Neural progenitor cell (in vitro differentiated cells): Measurements from ENCODE around the gene RCC2. TPM values are rescaled to one million over a fixed set of nuclear protein-coding genes. Genes with fewer than 3 reads are reported as not detected.

Source experiments
- DNase-seq: peaks from one replicate; pipeline ENCODE4 v3.0.0-alpha.2; 2016; ENCODE audit warnings: low spot score
- H2AFZ ChIP-seq: fragments of 200-600 bp; sonication (generic); replicated peaks from 2 replicates; pipeline ENCODE4 v1.6.1; 2016; ENCODE audit warnings: antibody characterized with exemption
- H3F3A ChIP-seq: fragments of 200-600 bp; sonication (generic); 2 replicates; pipeline ENCODE4 v1.6.1; 2016; ENCODE audit warnings: antibody characterized with exemption, low read depth
- H3K27ac ChIP-seq: fragments of 200-600 bp; sonication (generic); 2 replicates; pipeline ENCODE4 v1.5.1; 2016; ENCODE audit warnings: mild to moderate bottlenecking
- H3K27me3 ChIP-seq: fragments of 200-600 bp; sonication (generic); 2 replicates; pipeline ENCODE4 v1.6.1; 2016; ENCODE audit warnings: mild to moderate bottlenecking, moderate library complexity
- H3K36me3 ChIP-seq: fragments of 200-600 bp; sonication (generic); 2 replicates; pipeline ENCODE4 v1.5.1; 2016
- H3K4me1 ChIP-seq: fragments of 200-600 bp; sonication (generic); 2 replicates; pipeline ENCODE4 v1.6.1; 2016; ENCODE audit warnings: mixed run types
- H3K4me2 ChIP-seq: fragments of 200-600 bp; sonication (generic); 2 replicates; pipeline ENCODE4 v1.6.1; 2016
- H3K4me3 ChIP-seq: fragments of 200-600 bp; sonication (generic); 2 replicates; pipeline ENCODE4 v1.5.1; 2016
- H3K79me2 ChIP-seq: fragments of 200-600 bp; sonication (generic); 2 replicates; pipeline ENCODE4 v1.6.1; 2016; ENCODE audit warnings: low read depth
- H3K9ac ChIP-seq: fragments of 200-600 bp; sonication (generic); 2 replicates; pipeline ENCODE4 v1.6.1; 2016
- H3K9me3 ChIP-seq: fragments of 200-600 bp; sonication (generic); 2 replicates; pipeline ENCODE4 v1.5.1; 2016; ENCODE audit warnings: low read depth
- H4K20me1 ChIP-seq: fragments of 200-600 bp; sonication (generic); 2 replicates; pipeline ENCODE4 v1.6.1; 2016; ENCODE audit warnings: low read depth
- H3K27ac Mint-ChIP-seq: 3 replicates; pipeline ENCODE4 v1.8.0; 2021; ENCODE audit warnings: mixed read lengths
- H3K27me3 Mint-ChIP-seq: 2 replicates; pipeline ENCODE4 v1.8.0; 2022; ENCODE audit warnings: low read depth, mild to moderate bottlenecking, inconsistent platforms, moderate library complexity, mixed read lengths; ENCODE audit not compliant: insufficient read depth
- H3K36me3 Mint-ChIP-seq: 3 replicates; pipeline ENCODE4 v1.8.0; 2021; ENCODE audit warnings: mixed read lengths
- H3K4me1 Mint-ChIP-seq: 3 replicates; pipeline ENCODE4 v1.8.0; 2021; ENCODE audit warnings: mixed read lengths
- H3K4me3 Mint-ChIP-seq: 3 replicates; pipeline ENCODE4 v1.8.0; 2021; ENCODE audit warnings: mild to moderate bottlenecking, moderate library complexity, mixed read lengths
- H3K9me3 Mint-ChIP-seq: 3 replicates; pipeline ENCODE4 v1.8.0; 2020; ENCODE audit warnings: mixed read lengths
- CTCF ChIP-seq: fragments of 200-600 bp; sonication (generic); IDR thresholded peaks from 2 replicates; pipeline ENCODE4 v1.5.1; 2017; ENCODE audit warnings: antibody characterized with exemption, mild to moderate bottlenecking
- EZH2 ChIP-seq: fragments of 200-600 bp; sonication (generic); IDR thresholded peaks from 2 replicates; pipeline ENCODE4 v1.6.1; 2017; ENCODE audit warnings: antibody characterized with exemption, mild to moderate bottlenecking, moderate library complexity
- EZH2phosphoT487 ChIP-seq: fragments of 200-600 bp; sonication (generic); IDR thresholded peaks from 2 replicates; pipeline ENCODE4 v1.6.1; 2017; ENCODE audit warnings: antibody characterized with exemption
- total RNA-seq: library from RNA; depleted of rRNA; stranded (reverse); fragments of >200 nt; gene quantifications from 2 replicates; pipeline ENCODE4 v1.2.3, GENCODE V29; 2015; ENCODE audit warnings: low replicate concordance

RCC2 gene
- total RNA-seq, 1 donor from 2014 or later: 126 TPM

- no peak for TF ChIP-seq EZH2
- no peak for TF ChIP-seq EZH2phosphoT487
- TF ChIP-seq CTCF: no peak
- peaks cover 50% of the 10 kb centered on the region for H3K4me1 Mint-ChIP-seq
These were observed 893 bp downstream of the RCC2 start for GRCh38 chr1:17438318-17439249.

GRCh38 chr1:17437580-17438317 is 1.7 kb downstream of the RCC2 start:
- H3K4me3 ChIP-seq: peak overlapping the region; percentile 100
- Mint-ChIP-seq H3K9me3 (no peaks in the 10 kb centered on the region), H3K27me3 (peaks cover 22% of the 10 kb centered on the region), H3K27ac (no peak overlapping the region), H3K4me3 (peak overlapping the region; percentile 88), H3K4me1 (peaks cover 51% of the 10 kb centered on the region), H3K36me3 (peaks cover 9% of the 10 kb centered on the region)
- H3K27ac ChIP-seq: peak overlapping the region; percentile 73
- peaks cover 45% of the 10 kb centered on the region for H4K20me1 ChIP-seq
- peak; percentile 88 for DNase-seq
- H3K9ac ChIP-seq: peak overlapping the region; percentile 25
- H3K9me3 ChIP-seq: no peaks in the 10 kb centered on the region
- H3K79me2 ChIP-seq: peaks cover 63% of the 10 kb centered on the region
- peaks cover 46% of the 10 kb centered on the region for H3F3A ChIP-seq
- peaks cover 35% of the 10 kb centered on the region for H3K4me1 ChIP-seq
- peaks cover 30% of the 10 kb centered on the region for H3K27me3 ChIP-seq
- H3K36me3 ChIP-seq: no peaks in the 10 kb centered on the region
- H3K4me2 ChIP-seq: peak overlapping the region; percentile 93
- no peak overlapping the region for H2AFZ ChIP-seq
- TF ChIP-seq EZH2phosphoT487: no peak

More at GRCh38 chr1:17438318-17439249, 893 bp downstream of the RCC2 start:
- Histone ChIP-seq H3K36me3 (no peaks in the 10 kb centered on the region), H4K20me1 (peaks cover 37% of the 10 kb centered on the region), H2AFZ (no peak overlapping the region), H3K4me2 (peak overlapping the region; percentile 93), H3K79me2 (peaks cover 55% of the 10 kb centered on the region), H3K9ac (peak overlapping the region; percentile 81), H3K4me1 (peaks cover 35% of the 10 kb centered on the region), H3K4me3 (peak overlapping the region; percentile 100), H3K27ac (peak overlapping the region; percentile 93), H3F3A (peaks cover 44% of the 10 kb centered on the region), H3K27me3 (peaks cover 30% of the 10 kb centered on the region), H3K9me3 (no peaks in the 10 kb centered on the region)
- Mint-ChIP-seq H3K27ac (peak overlapping the region; percentile 92), H3K27me3 (peaks cover 22% of the 10 kb centered on the region), H3K4me3 (peak overlapping the region; percentile 96), H3K36me3 (peaks cover 9% of the 10 kb centered on the region), H3K9me3 (no peaks in the 10 kb centered on the region)
- DNase-seq: peak; percentile 80

GRCh38 chr1:17437260-17437579 is 2.3 kb downstream of the RCC2 start:
- peaks cover 22% of the 10 kb centered on the region for H3K27me3 Mint-ChIP-seq
- peaks cover 51% of the 10 kb centered on the region for H4K20me1 ChIP-seq
- H3K36me3 ChIP-seq: no peaks in the 10 kb centered on the region
- H2AFZ ChIP-seq: no peak overlapping the region
- peaks cover 69% of the 10 kb centered on the region for H3K79me2 ChIP-seq
- H3K9ac ChIP-seq: peak overlapping the region; percentile 25
- H3F3A ChIP-seq: peaks cover 51% of the 10 kb centered on the region
- H3K9me3 Mint-ChIP-seq: no peaks in the 10 kb centered on the region
- no peaks in the 10 kb centered on the region for H3K9me3 ChIP-seq
- H3K27ac Mint-ChIP-seq: peak overlapping the region; percentile 77
- DNase-seq: no peak
- peaks cover 51% of the 10 kb centered on the region for H3K4me1 Mint-ChIP-seq
- H3K4me2 ChIP-seq: peak overlapping the region; percentile 93
- peak overlapping the region; percentile 88 for H3K4me3 Mint-ChIP-seq
- peaks cover 12% of the 10 kb centered on the region for H3K36me3 Mint-ChIP-seq
- peaks cover 25% of the 10 kb centered on the region for H3K27me3 ChIP-seq
- peaks cover 35% of the 10 kb centered on the region for H3K4me1 ChIP-seq
- TF ChIP-seq EZH2 (no peak), CTCF (no peak), EZH2phosphoT487 (no peak)
- H3K4me3 ChIP-seq: peak overlapping the region; percentile 100
- H3K27ac ChIP-seq: no peak overlapping the region
